Endodermal cell (in vitro differentiated cells): ENCODE measurements around the gene HDAC1. TPM values are rescaled to one million over a fixed set of nuclear protein-coding genes. Genes with fewer than 3 reads are reported as not detected.

Source experiments
- DNase-seq: peaks from one replicate; pipeline ENCODE4 v3.0.0-alpha.2; 2017
- H3K27ac ChIP-seq: 2 replicates; pipeline ENCODE4 v1.5.1; 2013; ENCODE audit warnings: mild to moderate bottlenecking, low read depth, low read length, moderate library complexity
- H3K27me3 ChIP-seq: 2 replicates; pipeline ENCODE4 v1.6.1; 2013; ENCODE audit warnings: mild to moderate bottlenecking, low read length, moderate library complexity; ENCODE audit not compliant: insufficient read depth, control insufficient read depth, poor library complexity, severe bottlenecking
- H3K36me3 ChIP-seq: 2 replicates; pipeline ENCODE4 v1.7.0; 2013; ENCODE audit warnings: mild to moderate bottlenecking, low read length, moderate library complexity; ENCODE audit not compliant: control insufficient read depth, insufficient read depth
- H3K4me1 ChIP-seq: one replicate; pipeline ENCODE4 v1.7.0; 2013; ENCODE audit warnings: low read length; ENCODE audit not compliant: control insufficient read depth, insufficient read depth
- H3K4me3 ChIP-seq: 2 replicates; pipeline ENCODE4 v1.5.1; 2013; ENCODE audit warnings: mild to moderate bottlenecking, low read length, moderate library complexity
- H3K9ac ChIP-seq: 2 replicates; pipeline ENCODE4 v1.6.1; 2013; ENCODE audit warnings: mild to moderate bottlenecking, low read length, moderate library complexity; ENCODE audit not compliant: poor library complexity, severe bottlenecking; ENCODE audit errors: extremely low read depth
- H3K9me3 ChIP-seq: 2 replicates; pipeline ENCODE4 v1.6.1; 2013; ENCODE audit warnings: mild to moderate bottlenecking, low read length, moderate library complexity; ENCODE audit not compliant: control insufficient read depth
- H3K27ac Mint-ChIP-seq: 2 replicates; pipeline ENCODE4 v1.8.0; 2020; ENCODE audit warnings: mixed read lengths
- H3K27me3 Mint-ChIP-seq: 2 replicates; pipeline ENCODE4 v1.8.0; 2021; ENCODE audit warnings: mild to moderate bottlenecking, mixed read lengths; ENCODE audit not compliant: insufficient read depth
- H3K36me3 Mint-ChIP-seq: 2 replicates; pipeline ENCODE4 v1.8.0; 2020; ENCODE audit warnings: low read depth, mixed read lengths
- H3K4me1 Mint-ChIP-seq: 2 replicates; pipeline ENCODE4 v1.8.0; 2020; ENCODE audit warnings: mixed read lengths
- H3K4me3 Mint-ChIP-seq: 2 replicates; pipeline ENCODE4 v1.8.0; 2020; ENCODE audit warnings: mild to moderate bottlenecking, moderate library complexity, mixed read lengths
- H3K9me3 Mint-ChIP-seq: 2 replicates; pipeline ENCODE4 v1.8.0; 2020; ENCODE audit warnings: mild to moderate bottlenecking, mixed read lengths
- WGBS, 2 experiments: methylation state at CpG; one replicate each; pipeline versions ENCODE4 v1.1.5 to v1.1.7; 2013; ENCODE audit warnings: missing lambda C conversion rate in 2 of 2, mixed read lengths in 1 of 2; ENCODE audit not compliant: insufficient coverage in 1 of 2, insufficient read length in 1 of 2; 5-methylcytosine and 5-hydroxymethylcytosine counted together
- long read RNA-seq, 4 experiments: library from polyadenylated mRNA in 2 of 4; library from RNA in 1 of 4; library from capped mRNA in 1 of 4; stranded (forward) in 3 of 4; unstranded in 1 of 4; transcript quantifications; one replicate each; pipeline ENCODE4 v2.0.0, GENCODE V29; 2020 to 2021; ENCODE audit warnings: inconsistent platforms in 1 of 4
- polyA plus RNA-seq, 2 experiments: library from polyadenylated mRNA; stranded (reverse); fragments of 50-300 nt; gene quantifications; one replicate each; pipeline ENCODE4 v1.2.3, GENCODE V29; 2013
- total RNA-seq, 2 donors: library from RNA; stranded (reverse); fragmentation: NEBNext Ultra II Directional in 1 of 2; extraction: Animal tissue kit (Norgen Biotek cat#: 25700) in 1 of 2; gene quantifications; 2 replicates in 1 of 2; 3 replicates in 1 of 2; pipeline ENCODE4 v1.2.1, GENCODE V29; 2021
- TF ChIP-seq, protein P1 (sequence below): fragments of 200-600 bp; sonication (generic); conservative IDR thresholded peaks from 2 replicates; pipeline ENCODE4 v1.5.0; 2021; ENCODE audit warnings: antibody characterized with exemption, mild to moderate bottlenecking

HDAC1 gene
- total RNA-seq = 100 to 1,000 TPM; 150 to 160 TPM
- polyA plus RNA-seq (2013, experiment 1 of 2) = 97.1 TPM
- polyA plus RNA-seq (2013, experiment 2 of 2) = 89.0 TPM
- long read RNA-seq, experiment 1, transcript HDAC1-201 (14 exons, 2,124 nt) = major isoform, 30 of 79 reads
- long read RNA-seq, experiment 1, partial matches to known transcripts = 29 of 79 reads
- long read RNA-seq, experiment 1, other reads (novel, unspliced or antisense) = 19 of 79 reads
- long read RNA-seq, experiment 2, transcript HDAC1-206 (7 exons, 2,409 nt) = minor isoform, 7 of 344 reads
- long read RNA-seq, experiment 2, transcript HDAC1-201 (14 exons, 2,124 nt) = major isoform, 285 of 344 reads
- long read RNA-seq, experiment 2, partial matches to known transcripts = 12 of 344 reads
- long read RNA-seq, experiment 2, other reads (novel, unspliced or antisense) = 40 of 344 reads
- long read RNA-seq, experiment 3, transcript HDAC1-201 (14 exons, 2,124 nt) = major isoform, 680 of 865 reads
- long read RNA-seq, experiment 3, partial matches to known transcripts = 122 of 865 reads
- long read RNA-seq, experiment 3, other reads (novel, unspliced or antisense) = 61 of 865 reads
- long read RNA-seq, experiment 4, transcript HDAC1-206 (7 exons, 2,409 nt) = minor isoform, 14 of 226 reads
- long read RNA-seq, experiment 4, transcript HDAC1-201 (14 exons, 2,124 nt) = major isoform, 172 of 226 reads
- long read RNA-seq, experiment 4, partial matches to known transcripts = 28 of 226 reads
- long read RNA-seq, experiment 4, other reads (novel, unspliced or antisense) = 12 of 226 reads

GRCh38 chr1:32291708-32292538 lies at the start of gene HDAC1:
Gene HDAC1 (plus strand): TSS chr1:32292083. CDS start chr1:32292170, 87 bp downstream.
- WGBS, 2 experiments = 3 to 4% methylated on average over 18 to 67 of the region's 67 CpGs
- Mint-ChIP-seq H3K9me3 (no peaks in the 10 kb centered on the region), H3K27ac (peak within 1 kb of the TSS; percentile 87), H3K4me1 (peaks cover 3% of the 10 kb centered on the region), H3K27me3 (no peaks in the 10 kb centered on the region), H3K4me3 (peak within 1 kb of the TSS; percentile 100), H3K36me3 (peaks cover 14% of the 10 kb centered on the region)
- Histone ChIP-seq H3K4me1 (no peaks in the 10 kb centered on the region), H3K27ac (peak within 1 kb of the TSS; percentile 6), H3K27me3 (no peaks in the 10 kb centered on the region), H3K4me3 (peak within 1 kb of the TSS; percentile 96), H3K9me3 (no peaks in the 10 kb centered on the region), H3K9ac (peak within 1 kb of the TSS; percentile 48), H3K36me3 (no peaks in the 10 kb centered on the region)
- TF ChIP-seq, protein P1, sequence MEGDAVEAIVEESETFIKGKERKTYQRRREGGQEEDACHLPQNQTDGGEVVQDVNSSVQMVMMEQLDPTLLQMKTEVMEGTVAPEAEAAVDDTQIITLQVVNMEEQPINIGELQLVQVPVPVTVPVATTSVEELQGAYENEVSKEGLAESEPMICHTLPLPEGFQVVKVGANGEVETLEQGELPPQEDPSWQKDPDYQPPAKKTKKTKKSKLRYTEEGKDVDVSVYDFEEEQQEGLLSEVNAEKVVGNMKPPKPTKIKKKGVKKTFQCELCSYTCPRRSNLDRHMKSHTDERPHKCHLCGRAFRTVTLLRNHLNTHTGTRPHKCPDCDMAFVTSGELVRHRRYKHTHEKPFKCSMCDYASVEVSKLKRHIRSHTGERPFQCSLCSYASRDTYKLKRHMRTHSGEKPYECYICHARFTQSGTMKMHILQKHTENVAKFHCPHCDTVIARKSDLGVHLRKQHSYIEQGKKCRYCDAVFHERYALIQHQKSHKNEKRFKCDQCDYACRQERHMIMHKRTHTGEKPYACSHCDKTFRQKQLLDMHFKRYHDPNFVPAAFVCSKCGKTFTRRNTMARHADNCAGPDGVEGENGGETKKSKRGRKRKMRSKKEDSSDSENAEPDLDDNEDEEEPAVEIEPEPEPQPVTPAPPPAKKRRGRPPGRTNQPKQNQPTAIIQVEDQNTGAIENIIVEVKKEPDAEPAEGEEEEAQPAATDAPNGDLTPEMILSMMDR = no peak
- DNase-seq = peak; percentile 97

GRCh38 chr1:32242341-32242851 lies 49.5 kb upstream of the HDAC1 start:
- peaks cover 19% of the 10 kb centered on the region for H3K27me3 Mint-ChIP-seq
- 61 to 63% methylated on average over 6 to 7 of the region's 7 CpGs for WGBS, 2 experiments
- Histone ChIP-seq H3K9me3 (no peaks in the 10 kb centered on the region), H3K4me1 (no peaks in the 10 kb centered on the region), H3K4me3 (no peak overlapping the region), H3K9ac (no peak overlapping the region), H3K27me3 (no peaks in the 10 kb centered on the region), H3K27ac (no peak overlapping the region), H3K36me3 (no peaks in the 10 kb centered on the region)
- peaks cover 12% of the 10 kb centered on the region for H3K4me1 Mint-ChIP-seq
- no peak overlapping the region for H3K27ac Mint-ChIP-seq
- no peaks in the 10 kb centered on the region for H3K9me3 Mint-ChIP-seq
- peak overlapping the region; percentile 7 for H3K4me3 Mint-ChIP-seq
- DNase-seq = peak; percentile 60
- H3K36me3 Mint-ChIP-seq = no peaks in the 10 kb centered on the region
- TF ChIP-seq, protein P1 = no peak

GRCh38 chr1:32246888-32247273 lies 45.0 kb upstream of the HDAC1 start, which contains the start of gene FAM167B:
Gene FAM167B (plus strand): TSS chr1:32247222. CDS start chr1:32247422, 200 bp downstream.
- H3K36me3 Mint-ChIP-seq = no peaks in the 10 kb centered on the region
- Histone ChIP-seq H3K4me3 (no peak within 1 kb of the TSS), H3K9ac (no peak within 1 kb of the TSS), H3K36me3 (no peaks in the 10 kb centered on the region), H3K27me3 (no peaks in the 10 kb centered on the region), H3K9me3 (no peaks in the 10 kb centered on the region), H3K4me1 (no peaks in the 10 kb centered on the region), H3K27ac (no peak within 1 kb of the TSS)
- WGBS, 2 experiments = 90% methylated on average over 3 of the region's 3 CpGs; no CpG with 5 or more reads in 1 of the 2 experiments
- H3K9me3 Mint-ChIP-seq = no peaks in the 10 kb centered on the region
- DNase-seq = no peak
- peaks cover 8% of the 10 kb centered on the region for H3K27me3 Mint-ChIP-seq
- H3K4me1 Mint-ChIP-seq = peaks cover 7% of the 10 kb centered on the region
- TF ChIP-seq, protein P1 = no peak
- H3K27ac Mint-ChIP-seq = no peak within 1 kb of the TSS
- H3K4me3 Mint-ChIP-seq = no peak within 1 kb of the TSS
